Tibial artery (tissue), 4 donors: ENCODE measurements around the gene ARHGEF7.
A peak's percentile ranks its signal among the peaks of the same experiment; 100 is the strongest.
"Not testable (repeated sequence)": the region's sequence is repeated elsewhere in the genome, so short reads cannot be mapped to it uniquely, and the experiment has no call there.

Experiments used
- DNase-seq, 2 donors: peaks; one replicate each; pipeline ENCODE4 v3.0.0-alpha.2; 2019
- H3K27ac ChIP-seq, 2 donors: fragments of 200-600 bp; sonication (generic) in 1 of 2; 1 replicate in 1 of 2; 2 replicates in 1 of 2; pipeline ENCODE4 v1.5.1; 2018 to 2019; ENCODE audit warnings: mild to moderate bottlenecking in 1 of 2
- H3K27me3 ChIP-seq, 2 donors: fragments of 200-600 bp; sonication (generic) in 1 of 2; one replicate each; pipeline versions ENCODE4 v1.5.1 to v1.6.0; 2016 to 2019
- H3K36me3 ChIP-seq, 3 donors: fragments of 200-600 bp; sonication (generic) in 2 of 3; one replicate each; pipeline ENCODE4 v1.5.1; 2016 to 2019; ENCODE audit warnings: mild to moderate bottlenecking in 2 of 3
- H3K4me1 ChIP-seq, 4 donors: fragments of 200-600 bp; sonication (generic) in 2 of 4; 1 replicate in 3 of 4; 2 replicates in 1 of 4; pipeline ENCODE4 v1.5.1; 2016 to 2019
- H3K4me3 ChIP-seq, 2 donors: fragments of 200-600 bp; sonication (generic) in 1 of 2; 1 replicate in 1 of 2; 2 replicates in 1 of 2; pipeline ENCODE4 v1.5.1; 2018 to 2019; ENCODE audit warnings: mild to moderate bottlenecking in 2 of 2
- H3K9me3 ChIP-seq, 3 donors: fragments of 200-600 bp; sonication (generic) in 1 of 3; one replicate each; pipeline ENCODE4 v1.5.1; 2016 to 2019
- CTCF ChIP-seq, 2 experiments: fragments of 200-600 bp in 1 of 2; fragments of 450-650 bp in 1 of 2; IDR thresholded peaks; one replicate each; pipeline ENCODE4 v1.5.1; 2017 to 2019; ENCODE audit warnings: antibody characterized with exemption in 2 of 2, mild to moderate bottlenecking in 1 of 2, moderate library complexity in 1 of 2
- intact Hi-C: fragments of 100-400 bp; cut with DNase I; formaldehyde crosslinking; loops from one replicate; pipeline ENCODE4 v1.15.0; 2023; ENCODE audit warnings: low total_unique reads

ARHGEF7 gene

GRCh38 chr13:111183959-111184358, 68.8 kb downstream of the ARHGEF7 start:
- intact Hi-C loops: no loop called here
- no peak for DNase-seq

GRCh38 chr13:111184458-111185401, 69.6 kb downstream of the ARHGEF7 start:
- TF ChIP-seq CTCF (IDR thresholded peaks at IDR 0.05): no peak
- H3K9me3 ChIP-seq: no peaks in the 10 kb centered on the region
- peaks cover 0 to 97% (median 62%) of the 10 kb centered on the region in 4 donors for H3K4me1 ChIP-seq
- H3K4me3 ChIP-seq: peak overlapping the region; percentile 4 to 6
- DNase-seq: peak in 1 of 2 donors; percentile 79
- no peaks in the 10 kb centered on the region for H3K27me3 ChIP-seq
- no peaks in the 10 kb centered on the region for H3K36me3 ChIP-seq
- intact Hi-C loops: no loop called here
- H3K27ac ChIP-seq: peak overlapping the region; percentile 76 to 91

More at GRCh38 chr13:111183959-111184358, 68.8 kb downstream of the ARHGEF7 start:
- H3K9me3 ChIP-seq: no peaks in the 10 kb centered on the region
- H3K4me1 ChIP-seq: peaks cover 0 to 97% (median 60%) of the 10 kb centered on the region in 4 donors
- H3K27ac ChIP-seq: peak overlapping the region; percentile 76 to 91
- no peak for TF ChIP-seq CTCF (IDR thresholded peaks at IDR 0.05)
- H3K4me3 ChIP-seq: no peak overlapping the region
- no peaks in the 10 kb centered on the region for H3K36me3 ChIP-seq
- H3K27me3 ChIP-seq: no peaks in the 10 kb centered on the region

- H3K27me3 ChIP-seq: no peaks in the 10 kb centered on the region
- intact Hi-C loops: no loop called here
- H3K9me3 ChIP-seq: no peaks in the 10 kb centered on the region
- no peaks in the 10 kb centered on the region for H3K36me3 ChIP-seq
- peak in 1 of 2 donors; percentile 84 for DNase-seq
- peaks cover 0 to 97% (median 57%) of the 10 kb centered on the region in 4 donors for H3K4me1 ChIP-seq
- no peak for TF ChIP-seq CTCF (IDR thresholded peaks at IDR 0.05)
- H3K4me3 ChIP-seq: peak overlapping the region; percentile 41 to 42
- peak overlapping the region; percentile 76 to 91 for H3K27ac ChIP-seq
These were observed 71.3 kb downstream of the ARHGEF7 start for GRCh38 chr13:111186305-111186935.

GRCh38 chr13:111187960-111188541, 72.9 kb downstream of the ARHGEF7 start:
- no peak for TF ChIP-seq CTCF (IDR thresholded peaks at IDR 0.05)
- intact Hi-C loops: no loop called here
- H3K4me1 ChIP-seq: peaks cover 0 to 98% (median 59%) of the 10 kb centered on the region in 4 donors
- peak overlapping the region; percentile 76 to 91 for H3K27ac ChIP-seq
- no peaks in the 10 kb centered on the region for H3K36me3 ChIP-seq
- H3K4me3 ChIP-seq: peak overlapping the region; percentile 41 to 42
- no peaks in the 10 kb centered on the region for H3K27me3 ChIP-seq
- H3K9me3 ChIP-seq: no peaks in the 10 kb centered on the region
- no peak for DNase-seq

- H3K9me3 ChIP-seq, H3K27me3 ChIP-seq, DNase-seq, H3K4me3 ChIP-seq, intact Hi-C loops, H3K36me3 ChIP-seq: not testable (repeated sequence)
- H3K4me1 ChIP-seq: peaks cover 0 to 98% (median 58%) of the 10 kb centered on the region in 4 donors
- H3K27ac ChIP-seq: peak overlapping the region; percentile 76 to 91
These were observed 74.0 kb downstream of the ARHGEF7 start for GRCh38 chr13:111189064-111189505.

GRCh38 chr13:111189516-111189915, 74.4 kb downstream of the ARHGEF7 start:
- intact Hi-C loops, DNase-seq, H3K36me3 ChIP-seq, H3K9me3 ChIP-seq, H3K4me3 ChIP-seq, H3K27me3 ChIP-seq: not testable (repeated sequence)
- peaks cover 0 to 98% (median 56%) of the 10 kb centered on the region in 4 donors for H3K4me1 ChIP-seq
- peak overlapping the region; percentile 76 to 91 for H3K27ac ChIP-seq

- H3K4me3 ChIP-seq, H3K9me3 ChIP-seq, DNase-seq, H3K27ac ChIP-seq, H3K27me3 ChIP-seq, intact Hi-C loops, H3K36me3 ChIP-seq: not testable (repeated sequence)
- H3K4me1 ChIP-seq: peaks cover 0 to 84% (median 35%) of the 10 kb centered on the region in 4 donors
These were observed 78.1 kb downstream of the ARHGEF7 start for GRCh38 chr13:111193223-111193622.

- H3K4me3 ChIP-seq, intact Hi-C loops, H3K9me3 ChIP-seq, H3K27me3 ChIP-seq, DNase-seq: not testable (repeated sequence)
- H3K36me3 ChIP-seq: peaks cover 0 to 10% (median 6%) of the 10 kb centered on the region in 3 donors
- peaks cover 0 to 82% (median 29%) of the 10 kb centered on the region in 4 donors for H3K4me1 ChIP-seq
- peak overlapping the region; percentile 5 to 28 for H3K27ac ChIP-seq
These were observed 79.5 kb downstream of the ARHGEF7 start for GRCh38 chr13:111194651-111195050.

GRCh38 chr13:111198732-111199378, 83.7 kb downstream of the ARHGEF7 start:
- Histone ChIP-seq H3K4me1 (peaks cover 2 to 82% (median 49%) of the 10 kb centered on the region in 4 donors), H3K27ac (peak overlapping the region; percentile 34 to 40), H3K36me3 (peaks cover 0 to 10% (median 6%) of the 10 kb centered on the region in 3 donors)
- DNase-seq, H3K4me3 ChIP-seq, intact Hi-C loops, H3K27me3 ChIP-seq, H3K9me3 ChIP-seq: not testable (repeated sequence)
